ENCODE measurements around the gene PLCB2. TPM values are rescaled to one million over a fixed set of nuclear protein-coding genes. Genes with fewer than 3 reads are reported as not detected.
A peak's percentile ranks its signal among the peaks of the same experiment; 100 is the strongest.

The PLCB2 gene
- total and polyA plus RNA-seq, 7 experiments from 2014 or later, result 19.8 to 359 (median 181) TPM

GRCh38 chr15:40305281-40305680 is 2.5 kb downstream of the PLCB2 start:
- CTCF ChIA-PET, result interaction anchor here (0.7 to 19.9 kb wide), 7 partner anchors 9 to 208 kb away, joined by 3 to 366 read pairs (median 3); partner anchors contain the start of gene CCDC9B
- H3K27ac ChIP-seq (ENCODE audit: low read depth, low read length), result no peak overlapping the region
- H3K36me3 Mint-ChIP-seq, result peaks cover 7 to 37% (median 17%) of the 10 kb centered on the region in 5 donors
- H3K9me3 Mint-ChIP-seq, result peaks cover 0 to 5% (median 0%) of the 10 kb centered on the region in 11 donors
- H3K36me3 ChIP-seq (ENCODE audit: control insufficient read depth in 2 of 3, insufficient read depth in 3 of 3, low read length in 3 of 3), result peaks cover under 1 to 53% (median 22%) of the 10 kb centered on the region in 3 experiments
- H3K4me1 Mint-ChIP-seq, result peaks cover 31 to 54% (median 44%) of the 10 kb centered on the region in 7 donors
- DNase-seq (no peak), ATAC-seq (no peak)
- H3K27me3 ChIP-seq (ENCODE audit: control insufficient read depth in 2 of 2, insufficient read depth in 2 of 2, low read length in 2 of 2), result no peaks in the 10 kb centered on the region
- peaks cover 0 to 5% (median 0%) of the 10 kb centered on the region in 3 experiments for H3K9me3 ChIP-seq (ENCODE audit: control insufficient read depth in 2 of 3, low read length in 3 of 3)
- H3K4me1 ChIP-seq (ENCODE audit: control insufficient read depth in 2 of 2, insufficient read depth in 2 of 2, low read length in 2 of 2), result peaks cover 16 to 22% of the 10 kb centered on the region in 2 donors
- H3K4me3 Mint-ChIP-seq, result peak overlapping the region in 4 of 10 donors; percentile 41 to 98 (median 78)
- no peaks in the 10 kb centered on the region for H3K27me3 Mint-ChIP-seq
- H3K4me3 ChIP-seq (ENCODE audit: low read length), result no peak overlapping the region
- intact Hi-C loops (cut with micrococcal nuclease), result loop anchor here in 1 of 2 donors (5.0 kb wide), 1 partner anchor 52 kb away; the partner anchor contains the start of gene DISP2
- POLR2A ChIA-PET, result interaction anchor here (1.0 to 4.1 kb wide), 5 partner anchors 9 to 31 kb away, joined by 3 to 31 read pairs (median 3); no protein-coding TSS in a partner anchor
- H3K27ac Mint-ChIP-seq, result peak overlapping the region in 3 of 9 donors; percentile 19 to 33 (median 25)

GRCh38 chr15:40303576-40303975 is 4.2 kb downstream of the PLCB2 start:
- H3K9me3 ChIP-seq (ENCODE audit: control insufficient read depth in 2 of 3, low read length in 3 of 3), result peaks cover 0 to 5% (median 0%) of the 10 kb centered on the region in 3 experiments
- ChIA-PET POLR2A (no interaction called here), CTCF (interaction anchor here (0.6 to 0.7 kb wide), 2 partner anchors 25 to 27 kb away, joined by 3 read pairs; no protein-coding TSS in a partner anchor)
- peaks cover 0 to 14% (median 1%) of the 10 kb centered on the region in 11 donors for H3K9me3 Mint-ChIP-seq
- peaks cover 17 to 37% (median 31%) of the 10 kb centered on the region in 7 donors for H3K4me1 Mint-ChIP-seq
- ATAC-seq (no peak), DNase-seq (no peak)
- H3K36me3 ChIP-seq (ENCODE audit: control insufficient read depth in 2 of 3, insufficient read depth in 3 of 3, low read length in 3 of 3), result peaks cover 14 to 66% (median 26%) of the 10 kb centered on the region in 3 experiments
- H3K4me3 ChIP-seq (ENCODE audit: low read length), result no peak overlapping the region
- peaks cover 7 to 49% (median 28%) of the 10 kb centered on the region in 5 donors for H3K36me3 Mint-ChIP-seq
- intact Hi-C loops (cut with micrococcal nuclease), result no loop called here
- peak overlapping the region in 2 of 10 donors; percentile 39 to 60 for H3K4me3 Mint-ChIP-seq
- H3K27me3 Mint-ChIP-seq, result no peaks in the 10 kb centered on the region
- H3K27ac ChIP-seq (ENCODE audit: low read depth, low read length), result no peak overlapping the region
- H3K27me3 ChIP-seq (ENCODE audit: control insufficient read depth in 2 of 2, insufficient read depth in 2 of 2, low read length in 2 of 2), result no peaks in the 10 kb centered on the region
- peaks cover 4 to 9% of the 10 kb centered on the region in 2 donors for H3K4me1 ChIP-seq (ENCODE audit: control insufficient read depth in 2 of 2, insufficient read depth in 2 of 2, low read length in 2 of 2)
- peak overlapping the region in 3 of 9 donors; percentile 12 to 76 (median 19) for H3K27ac Mint-ChIP-seq

- H3K4me1 Mint-ChIP-seq, result peaks cover 17 to 35% (median 28%) of the 10 kb centered on the region in 7 donors
- Histone ChIP-seq H3K27me3 (ENCODE audit: control insufficient read depth in 2 of 2, insufficient read depth in 2 of 2, low read length in 2 of 2) (no peaks in the 10 kb centered on the region), H3K27ac (ENCODE audit: low read depth, low read length) (no peak overlapping the region), H3K4me1 (ENCODE audit: control insufficient read depth in 2 of 2, insufficient read depth in 2 of 2, low read length in 2 of 2) (peaks cover 4 to 9% of the 10 kb centered on the region in 2 donors), H3K9me3 (ENCODE audit: control insufficient read depth in 2 of 3, low read length in 3 of 3) (peaks cover 0 to 5% (median 0%) of the 10 kb centered on the region in 3 experiments), H3K36me3 (ENCODE audit: control insufficient read depth in 2 of 3, insufficient read depth in 3 of 3, low read length in 3 of 3) (peaks cover 14 to 70% (median 28%) of the 10 kb centered on the region in 3 experiments), H3K4me3 (ENCODE audit: low read length) (no peak overlapping the region)
- no peak for DNase-seq
- intact Hi-C loops (cut with micrococcal nuclease), result no loop called here
- H3K27me3 Mint-ChIP-seq, result no peaks in the 10 kb centered on the region
- H3K36me3 Mint-ChIP-seq, result peaks cover 7 to 54% (median 28%) of the 10 kb centered on the region in 5 donors
- ChIA-PET POLR2A (no interaction called here), CTCF (interaction anchor here (0.7 kb wide), 1 partner anchor 24 kb away, joined by 3 read pairs; no protein-coding TSS in a partner anchor)
- no peak overlapping the region for H3K27ac Mint-ChIP-seq
- H3K4me3 Mint-ChIP-seq, result peak overlapping the region in 1 of 10 donors; percentile 60
- no peak for ATAC-seq
- H3K9me3 Mint-ChIP-seq, result peaks cover 0 to 14% (median 1%) of the 10 kb centered on the region in 11 donors
Observed at GRCh38 chr15:40302981-40303380, 4.8 kb downstream of the PLCB2 start.

- DNase-seq (no peak), ATAC-seq (no peak)
- peaks cover 0 to 14% (median 1%) of the 10 kb centered on the region in 11 donors for H3K9me3 Mint-ChIP-seq
- H3K4me3 Mint-ChIP-seq, result no peak overlapping the region
- no peaks in the 10 kb centered on the region for H3K27me3 ChIP-seq (ENCODE audit: control insufficient read depth in 2 of 2, insufficient read depth in 2 of 2, low read length in 2 of 2)
- no peak overlapping the region for H3K4me3 ChIP-seq (ENCODE audit: low read length)
- H3K27me3 Mint-ChIP-seq, result no peaks in the 10 kb centered on the region
- no peak overlapping the region for H3K27ac ChIP-seq (ENCODE audit: low read depth, low read length)
- intact Hi-C loops (cut with micrococcal nuclease), result no loop called here
- H3K36me3 Mint-ChIP-seq, result peaks cover 7 to 59% (median 28%) of the 10 kb centered on the region in 5 donors
- ChIA-PET CTCF (interaction anchor here (0.6 to 1.1 kb wide), 3 partner anchors 12 to 35 kb away, joined by 3 to 4 read pairs (median 4); no protein-coding TSS in a partner anchor), POLR2A (no interaction called here)
- H3K9me3 ChIP-seq (ENCODE audit: control insufficient read depth in 2 of 3, low read length in 3 of 3), result peaks cover 0 to 5% (median 0%) of the 10 kb centered on the region in 3 experiments
- H3K36me3 ChIP-seq (ENCODE audit: control insufficient read depth in 2 of 3, insufficient read depth in 3 of 3, low read length in 3 of 3), result peaks cover 14 to 75% (median 28%) of the 10 kb centered on the region in 3 experiments
- H3K27ac Mint-ChIP-seq, result no peak overlapping the region
- H3K4me1 ChIP-seq (ENCODE audit: control insufficient read depth in 2 of 2, insufficient read depth in 2 of 2, low read length in 2 of 2), result peaks cover 4 to 9% of the 10 kb centered on the region in 2 donors
- H3K4me1 Mint-ChIP-seq, result peaks cover 17 to 35% (median 28%) of the 10 kb centered on the region in 7 donors
Observed at GRCh38 chr15:40302288-40302886, 5.3 kb downstream of the PLCB2 start.

GRCh38 chr15:40301467-40302179 is 6.1 kb downstream of the PLCB2 start:
- Mint-ChIP-seq H3K4me3 (no peak overlapping the region), H3K27me3 (no peaks in the 10 kb centered on the region), H3K27ac (no peak overlapping the region), H3K36me3 (peaks cover 7 to 65% (median 28%) of the 10 kb centered on the region in 5 donors), H3K9me3 (peaks cover 0 to 14% (median 1%) of the 10 kb centered on the region in 11 donors), H3K4me1 (peaks cover 14 to 32% (median 26%) of the 10 kb centered on the region in 7 donors)
- intact Hi-C loops (cut with micrococcal nuclease), result no loop called here
- Histone ChIP-seq H3K27ac (ENCODE audit: low read depth, low read length) (no peak overlapping the region), H3K4me3 (ENCODE audit: low read length) (no peak overlapping the region), H3K36me3 (ENCODE audit: control insufficient read depth in 2 of 3, insufficient read depth in 3 of 3, low read length in 3 of 3) (peaks cover 14 to 82% (median 28%) of the 10 kb centered on the region in 3 experiments), H3K4me1 (ENCODE audit: control insufficient read depth in 2 of 2, insufficient read depth in 2 of 2, low read length in 2 of 2) (peaks cover 4 to 9% of the 10 kb centered on the region in 2 donors), H3K27me3 (ENCODE audit: control insufficient read depth in 2 of 2, insufficient read depth in 2 of 2, low read length in 2 of 2) (no peaks in the 10 kb centered on the region), H3K9me3 (ENCODE audit: control insufficient read depth in 2 of 3, low read length in 3 of 3) (peaks cover 0 to 5% (median 0%) of the 10 kb centered on the region in 3 experiments)
- CTCF ChIA-PET, result interaction anchor here (0.6 to 1.1 kb wide), 5 partner anchors 10 to 36 kb away, joined by 3 to 4 read pairs (median 3); no protein-coding TSS in a partner anchor
- POLR2A ChIA-PET, result no interaction called here
- ATAC-seq (no peak), DNase-seq (no peak)

- intact Hi-C loops (cut with micrococcal nuclease), result no loop called here
- no peak overlapping the region for H3K27ac ChIP-seq (ENCODE audit: low read depth, low read length)
- peaks cover 0 to 5% (median 0%) of the 10 kb centered on the region in 3 experiments for H3K9me3 ChIP-seq (ENCODE audit: control insufficient read depth in 2 of 3, low read length in 3 of 3)
- Mint-ChIP-seq H3K4me3 (no peak overlapping the region), H3K27ac (no peak overlapping the region), H3K36me3 (peaks cover 7 to 65% (median 28%) of the 10 kb centered on the region in 5 donors), H3K27me3 (no peaks in the 10 kb centered on the region), H3K4me1 (peaks cover 8 to 24% (median 18%) of the 10 kb centered on the region in 7 donors), H3K9me3 (peaks cover 0 to 14% (median 1%) of the 10 kb centered on the region in 11 donors)
- DNase-seq (no peak), ATAC-seq (no peak)
- H3K4me3 ChIP-seq (ENCODE audit: low read length), result no peak overlapping the region
- ChIA-PET CTCF (interaction anchor here (0.6 kb wide), 1 partner anchor 26 kb away, joined by 3 read pairs; no protein-coding TSS in a partner anchor), POLR2A (no interaction called here)
- H3K36me3 ChIP-seq (ENCODE audit: control insufficient read depth in 2 of 3, insufficient read depth in 3 of 3, low read length in 3 of 3), result peaks cover 14 to 90% (median 28%) of the 10 kb centered on the region in 3 experiments
- no peaks in the 10 kb centered on the region for H3K27me3 ChIP-seq (ENCODE audit: control insufficient read depth in 2 of 2, insufficient read depth in 2 of 2, low read length in 2 of 2)
- peaks cover 3 to 4% of the 10 kb centered on the region in 2 donors for H3K4me1 ChIP-seq (ENCODE audit: control insufficient read depth in 2 of 2, insufficient read depth in 2 of 2, low read length in 2 of 2)
Observed at GRCh38 chr15:40300771-40301170, 7.0 kb downstream of the PLCB2 start.
